SU-DHL-6 (cell line): ENCODE measurements around the gene C14orf93.

Experiments used
- H2AFZ ChIP-seq: fragments of 200-600 bp; sonication (generic); 2 replicates; pipeline ENCODE4 v1.6.1; 2014; ENCODE audit warnings: low read depth, mild to moderate bottlenecking, moderate library complexity, mixed read lengths, antibody characterized with exemption, low read length; ENCODE audit not compliant: severe bottlenecking
- H3F3A ChIP-seq: fragments of 200-600 bp; shearing (Covaris generic); 2 replicates; pipeline ENCODE4 v1.6.0; 2016; ENCODE audit warnings: antibody characterized with exemption, mild to moderate bottlenecking; ENCODE audit not compliant: insufficient read depth
- H3K27ac ChIP-seq: fragments of 200-600 bp; sonication (generic); 2 replicates; pipeline ENCODE4 v1.5.1; 2016; ENCODE audit warnings: low read depth, mild to moderate bottlenecking, low read length, moderate library complexity, mixed read lengths
- H3K27me3 ChIP-seq: fragments of 200-600 bp; sonication (generic), shearing (Covaris generic); 2 replicates; pipeline ENCODE4 v1.6.0; 2014; ENCODE audit warnings: mild to moderate bottlenecking, low read length
- H3K36me3 ChIP-seq: fragments of 200-600 bp; sonication (generic); 2 replicates; pipeline ENCODE4 v1.6.1; 2014; ENCODE audit warnings: mild to moderate bottlenecking, low read length, mixed read lengths
- H3K4me2 ChIP-seq: fragments of 300-600, 200-600 bp; shearing (Covaris generic), sonication (generic); 2 replicates; pipeline ENCODE4 v1.6.0; 2014; ENCODE audit warnings: low read length, low read depth, mild to moderate bottlenecking; ENCODE audit not compliant: poor library complexity, severe bottlenecking
- H3K4me3 ChIP-seq: fragments of 200-600 bp; sonication (generic); 2 replicates; pipeline ENCODE4 v1.5.1; 2014; ENCODE audit warnings: antibody characterized with exemption, low read length, mild to moderate bottlenecking, mixed read lengths; ENCODE audit not compliant: insufficient read depth, poor library complexity, severe bottlenecking
- H3K79me2 ChIP-seq: fragments of 200-600 bp; sonication (generic); 2 replicates; pipeline ENCODE4 v1.6.1; 2014; ENCODE audit warnings: mild to moderate bottlenecking, low read length, moderate library complexity; ENCODE audit not compliant: insufficient read depth
- H3K9ac ChIP-seq: fragments of 200-600 bp; sonication (generic); 2 replicates; pipeline ENCODE4 v1.7.0; 2014; ENCODE audit warnings: mild to moderate bottlenecking, low read length
- H3K9me2 ChIP-seq: fragments of 200-600 bp; sonication (generic); replicated peaks from 2 replicates; pipeline ENCODE4 v1.6.1; 2014; ENCODE audit warnings: low read length; ENCODE audit not compliant: insufficient read depth
- H3K9me3 ChIP-seq: fragments of 200-600 bp; sonication (generic); 2 replicates; pipeline ENCODE4 v1.6.1; 2014; ENCODE audit warnings: low read length, mixed read lengths; ENCODE audit not compliant: insufficient read depth
- H4K20me1 ChIP-seq: fragments of 200-600 bp; sonication (generic); 2 replicates; pipeline ENCODE4 v1.6.1; 2014; ENCODE audit warnings: low read depth, mild to moderate bottlenecking, antibody characterized with exemption, low read length, moderate library complexity, mixed read lengths
- CTCF ChIP-seq: fragments of 200-600 bp; sonication (generic); IDR thresholded peaks from one replicate; pipeline ENCODE4 v1.5.1; 2017; ENCODE audit warnings: antibody characterized with exemption, mild to moderate bottlenecking, low read length, moderate library complexity; ENCODE audit not compliant: insufficient read depth, poor library complexity, severe bottlenecking
- EZH2phosphoT487 ChIP-seq: fragments of 200-600 bp; sonication (generic), shearing (Covaris generic); conservative IDR thresholded peaks from 2 replicates; pipeline ENCODE4 v1.6.1; 2018; ENCODE audit warnings: mild to moderate bottlenecking, antibody characterized with exemption, low read length, moderate library complexity, mixed read lengths

C14orf93 gene

GRCh38 chr14:23021889-23022442 is 12.0 kb upstream of the C14orf93 start:
- H3K9me2 ChIP-seq = no peaks in the 10 kb centered on the region
- H3K4me2 ChIP-seq = no peak overlapping the region
- no peak overlapping the region for H3K4me3 ChIP-seq
- H3F3A ChIP-seq = peaks cover 4% of the 10 kb centered on the region; the same call in 1 of the 2 replicates
- no peak overlapping the region for H3K27ac ChIP-seq
- TF ChIP-seq CTCF = no peak
- no peak for TF ChIP-seq EZH2phosphoT487
- H4K20me1 ChIP-seq = no peaks in the 10 kb centered on the region
- H3K27me3 ChIP-seq = no peaks in the 10 kb centered on the region
- no peaks in the 10 kb centered on the region for H3K9me3 ChIP-seq
- H3K36me3 ChIP-seq = peaks cover 5% of the 10 kb centered on the region; the same call in 1 of the 2 replicates
- no peak overlapping the region for H2AFZ ChIP-seq
- no peaks in the 10 kb centered on the region for H3K79me2 ChIP-seq
- no peak overlapping the region for H3K9ac ChIP-seq

DNA sequence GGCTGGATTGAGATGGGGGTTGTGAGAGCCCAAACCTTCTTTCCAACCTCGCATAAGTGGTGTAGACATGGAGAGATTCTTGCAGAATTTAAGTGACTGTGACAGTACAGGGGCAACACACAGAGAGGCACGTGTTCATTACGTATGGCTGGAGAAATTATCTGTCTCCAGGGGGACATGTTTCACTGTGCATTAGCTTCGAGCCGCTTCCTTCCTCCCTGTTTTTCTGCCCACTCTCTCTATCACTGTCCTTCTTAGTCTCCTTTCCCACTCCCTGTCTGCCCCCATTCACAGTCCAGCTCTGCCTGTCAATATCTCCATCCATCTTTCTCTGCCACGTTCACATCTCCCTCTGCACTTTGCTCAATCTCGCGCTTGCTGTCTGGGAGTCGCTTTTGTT is 11.5 kb upstream of the C14orf93 start:
- Histone ChIP-seq H3F3A (peaks cover 4% of the 10 kb centered on the region; the same call in 1 of the 2 replicates), H3K36me3 (peaks cover 5% of the 10 kb centered on the region; the same call in 1 of the 2 replicates), H3K4me3 (no peak overlapping the region), H2AFZ (no peak overlapping the region), H3K9me2 (no peaks in the 10 kb centered on the region), H3K9ac (no peak overlapping the region), H3K4me2 (no peak overlapping the region), H3K9me3 (no peaks in the 10 kb centered on the region), H3K27me3 (no peaks in the 10 kb centered on the region), H4K20me1 (no peaks in the 10 kb centered on the region), H3K79me2 (no peaks in the 10 kb centered on the region), H3K27ac (no peak overlapping the region)
- TF ChIP-seq EZH2phosphoT487 (no peak), CTCF (no peak)

DNA sequence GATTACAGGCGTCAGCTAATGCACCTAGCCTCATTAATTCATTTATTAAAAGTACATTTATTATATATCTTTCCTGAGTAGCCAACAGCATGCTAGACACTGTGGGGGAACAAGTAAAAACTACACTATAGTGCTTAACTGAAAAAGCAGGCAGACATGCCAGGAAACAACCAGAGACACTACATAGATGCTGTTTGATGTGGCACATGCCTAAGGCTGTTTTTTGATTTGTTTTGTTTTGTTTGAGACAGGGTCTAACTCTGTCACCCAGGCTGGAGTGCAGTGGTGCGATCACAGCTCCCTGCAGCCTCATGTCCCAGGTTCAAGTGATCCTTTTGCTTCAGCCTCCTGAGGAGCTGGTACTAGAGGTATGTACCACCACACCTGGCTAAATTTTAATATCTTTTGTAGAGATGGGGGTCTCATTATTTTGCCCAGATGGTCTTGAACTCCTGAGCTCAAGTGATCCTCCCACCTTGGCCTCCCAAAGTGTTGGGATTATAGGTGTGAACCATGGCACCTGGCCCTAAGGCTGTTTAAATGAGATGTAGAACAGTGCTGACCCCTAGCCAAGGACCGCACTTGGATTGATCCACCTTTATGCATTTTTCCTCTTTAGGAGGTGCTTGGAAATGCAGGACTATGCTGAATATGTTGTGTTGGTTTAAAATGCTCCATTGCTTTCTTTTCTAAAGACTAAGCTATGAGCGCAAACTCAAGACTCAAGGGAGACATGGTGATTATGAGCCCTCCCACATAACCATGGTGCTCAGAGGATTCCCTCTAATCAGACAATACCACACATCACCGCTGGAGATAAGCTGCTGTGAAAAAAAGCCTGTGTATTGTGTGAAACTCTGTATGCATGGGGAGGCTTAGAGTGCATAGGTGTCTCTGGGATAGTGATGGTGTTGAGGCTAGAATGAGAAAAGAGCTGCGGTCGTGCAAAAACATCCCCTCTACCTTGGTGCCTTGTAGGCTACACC is 10.5 kb upstream of the C14orf93 start:
- Histone ChIP-seq H3K9me3 (no peaks in the 10 kb centered on the region), H4K20me1 (no peaks in the 10 kb centered on the region), H3K36me3 (no peaks in the 10 kb centered on the region; the same call in 1 of the 2 replicates), H3F3A (peaks cover 4% of the 10 kb centered on the region; the same call in 1 of the 2 replicates), H3K9ac (no peak overlapping the region), H3K4me3 (no peak overlapping the region), H3K79me2 (no peaks in the 10 kb centered on the region), H3K27ac (no peak overlapping the region), H2AFZ (no peak overlapping the region), H3K27me3 (no peaks in the 10 kb centered on the region), H3K4me2 (no peak overlapping the region), H3K9me2 (no peaks in the 10 kb centered on the region)
- TF ChIP-seq CTCF = no peak
- TF ChIP-seq EZH2phosphoT487 = no peak
